GM23248 (cell line): ENCODE results near the gene CTNNA2. TPM values are rescaled to one million over a fixed set of nuclear protein-coding genes. Genes with fewer than 3 reads are reported as not detected.
"Not testable (repeated sequence)": the region's sequence is repeated elsewhere in the genome, so short reads cannot be mapped to it uniquely, and the experiment has no call there.

Source experiments
- DNase-seq: peaks from one replicate; pipeline ENCODE4 v3.0.0-alpha.2; 2015
- H2AFZ ChIP-seq: fragments of 200-600 bp; sonication (generic); 2 replicates; pipeline ENCODE4 v1.6.1; 2016; ENCODE audit warnings: antibody characterized with exemption
- H3F3A ChIP-seq: fragments of 200-600 bp; sonication (generic); 2 replicates; pipeline ENCODE4 v1.6.1; 2016; ENCODE audit warnings: mild to moderate bottlenecking, antibody characterized with exemption, mixed run types; ENCODE audit not compliant: insufficient read depth
- H3K27ac ChIP-seq: fragments of 200-600 bp; sonication (generic); 2 replicates; pipeline ENCODE4 v1.5.1; 2016; ENCODE audit warnings: mild to moderate bottlenecking
- H3K27me3 ChIP-seq: fragments of 200-600 bp; sonication (generic); replicated peaks from 2 replicates; pipeline ENCODE4 v1.6.1; 2016; ENCODE audit warnings: mild to moderate bottlenecking; ENCODE audit not compliant: insufficient read depth
- H3K36me3 ChIP-seq: fragments of 200-600 bp; sonication (generic); 2 replicates; pipeline ENCODE4 v1.6.1; 2016; ENCODE audit warnings: low read depth, mild to moderate bottlenecking
- H3K4me1 ChIP-seq: fragments of 200-600 bp; sonication (generic); 2 replicates; pipeline ENCODE4 v1.6.1; 2016; ENCODE audit warnings: mild to moderate bottlenecking; ENCODE audit not compliant: insufficient read depth
- H3K4me2 ChIP-seq: fragments of 200-600 bp; sonication (generic); one replicate; pipeline ENCODE4 v1.6.1; 2016; ENCODE audit warnings: mild to moderate bottlenecking; ENCODE audit not compliant: unreplicated experiment
- H3K4me3 ChIP-seq: fragments of 200-600 bp; sonication (generic); 2 replicates; pipeline ENCODE4 v1.5.1; 2016; ENCODE audit warnings: mild to moderate bottlenecking
- H3K79me2 ChIP-seq: fragments of 200-600 bp; sonication (generic); 2 replicates; pipeline ENCODE4 v1.6.1; 2016; ENCODE audit warnings: mild to moderate bottlenecking; ENCODE audit not compliant: insufficient read depth
- H3K9ac ChIP-seq: fragments of 200-600 bp; sonication (generic); 2 replicates; pipeline ENCODE4 v1.6.1; 2016; ENCODE audit warnings: mild to moderate bottlenecking
- H3K9me2 ChIP-seq: fragments of 200-600 bp; sonication (generic); 2 replicates; pipeline ENCODE4 v1.6.1; 2016; ENCODE audit warnings: mixed run types, mild to moderate bottlenecking, moderate library complexity; ENCODE audit not compliant: insufficient read depth
- H3K9me3 ChIP-seq: fragments of 200-600 bp; sonication (generic); one replicate; pipeline ENCODE4 v1.6.1; 2017; ENCODE audit warnings: low read depth
- H4K20me1 ChIP-seq: fragments of 200-600 bp; sonication (generic); 2 replicates; pipeline ENCODE4 v1.6.0; 2016; ENCODE audit not compliant: insufficient read depth
- EZH2 ChIP-seq: fragments of 200-600 bp; sonication (generic); IDR thresholded peaks from 2 replicates; pipeline ENCODE4 v1.6.1; 2018; ENCODE audit warnings: antibody characterized with exemption, mild to moderate bottlenecking; ENCODE audit not compliant: insufficient read depth, poor library complexity, severe bottlenecking
- EZH2phosphoT487 ChIP-seq: fragments of 200-600 bp; sonication (generic); IDR thresholded peaks from 2 replicates; pipeline ENCODE4 v1.6.1; 2018; ENCODE audit warnings: antibody characterized with exemption, moderate library complexity, mild to moderate bottlenecking, low read depth; ENCODE audit not compliant: insufficient read depth
- WGBS, 2 experiments: methylation state at CpG; one replicate each; pipeline ENCODE4 v1.1.6; 2015 to 2017; ENCODE audit warnings: low lambda C conversion rate in 2 of 2, low coverage in 1 of 2; ENCODE audit errors: missing lambda C conversion rate in 2 of 2; 5-methylcytosine and 5-hydroxymethylcytosine counted together
- in situ Hi-C: fragments of 300-500 bp; cut with MboI; formaldehyde crosslinking; loops from 2 replicates; pipeline ENCODE4 v1.15.0; 2020
- polyA plus RNA-seq: library from polyadenylated mRNA; unstranded; fragments of >200 nt; fragmentation: Nextera tagmentation; extraction: Ambion mirVana; gene quantifications from 2 replicates; pipeline ENCODE4 v1.2.1, GENCODE V29; 2016
- total RNA-seq: library from RNA; depleted of rRNA; stranded (reverse); fragments of >200 nt; shearing (Covaris generic); gene quantifications from 2 replicates; pipeline ENCODE4 v1.2.3, GENCODE V29; 2014

Gene CTNNA2
- total and polyA plus RNA-seq, 2 experiments from 2014 or later = not detected

DNA sequence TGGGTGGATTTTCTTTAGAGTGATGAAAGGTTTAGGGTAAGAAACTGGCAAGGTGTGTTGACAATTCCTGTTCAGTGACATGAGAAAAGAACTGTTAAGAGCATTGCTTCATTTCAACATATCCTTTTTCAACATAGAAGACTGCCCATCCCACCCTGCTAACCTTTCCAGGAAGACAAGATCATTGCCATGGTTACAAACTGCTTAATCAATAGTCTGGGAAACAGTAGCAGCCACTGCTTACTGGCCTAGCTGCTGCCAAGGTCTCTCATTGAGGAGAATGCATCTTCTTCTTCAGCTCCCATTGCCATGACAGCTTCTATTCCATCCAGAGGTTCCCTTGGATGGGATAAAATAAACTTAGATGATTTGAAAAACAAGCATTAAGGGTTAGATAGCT, 579.6 kb downstream of the CTNNA2 start:
- H3K9me2 ChIP-seq = no peaks in the 10 kb centered on the region
- H3K4me1 ChIP-seq = no peaks in the 10 kb centered on the region
- no peaks in the 10 kb centered on the region for H4K20me1 ChIP-seq
- no peaks in the 10 kb centered on the region for H3K27me3 ChIP-seq
- in situ Hi-C loops = no loop called here
- no peak overlapping the region for H3K9ac ChIP-seq
- no peak for DNase-seq
- H3K4me3 ChIP-seq = no peak overlapping the region
- no peak overlapping the region for H2AFZ ChIP-seq
- H3K9me3 ChIP-seq = no peaks in the 10 kb centered on the region
- TF ChIP-seq EZH2 = no peak
- no peak for TF ChIP-seq EZH2phosphoT487
- no peaks in the 10 kb centered on the region for H3K79me2 ChIP-seq
- no peak overlapping the region for H3K27ac ChIP-seq
- no peaks in the 10 kb centered on the region for H3K36me3 ChIP-seq
- H3F3A ChIP-seq = 0 out of 2 replicates have a peak, but pooled peaks cover 1% of the 10 kb centered on the region
- no peak overlapping the region for H3K4me2 ChIP-seq

DNA sequence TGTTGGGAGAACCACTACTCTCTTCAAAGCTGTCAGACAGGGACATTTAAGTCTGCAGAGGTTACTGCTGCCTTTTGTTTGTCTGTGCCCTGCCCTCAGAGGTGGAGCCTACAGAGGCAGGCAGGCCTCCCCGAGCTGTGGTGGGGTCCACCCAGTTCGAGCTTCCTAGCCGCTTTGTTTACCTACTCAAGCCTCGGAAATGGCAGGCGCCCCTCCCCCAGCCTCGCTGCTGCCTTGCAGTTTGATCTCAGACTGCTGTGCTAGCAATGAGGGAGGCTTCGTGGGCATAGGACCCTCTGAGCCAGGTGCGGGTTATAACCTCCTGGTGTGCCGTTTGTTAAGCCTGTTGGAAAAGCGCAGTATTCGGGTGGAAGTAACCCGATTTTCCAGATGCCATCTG, 585.7 kb downstream of the CTNNA2 start:
- H3K4me2 ChIP-seq, in situ Hi-C loops, H3F3A ChIP-seq, H3K79me2 ChIP-seq, DNase-seq, H4K20me1 ChIP-seq, H2AFZ ChIP-seq, H3K4me3 ChIP-seq, H3K9me3 ChIP-seq, H3K9ac ChIP-seq, H3K27me3 ChIP-seq, H3K9me2 ChIP-seq, H3K36me3 ChIP-seq, H3K27ac ChIP-seq: not testable (repeated sequence)
- WGBS, 2 experiments = 67 to 74% methylated on average over 12 of the region's 12 CpGs
- peaks cover 11% of the 10 kb centered on the region for H3K4me1 ChIP-seq

DNA sequence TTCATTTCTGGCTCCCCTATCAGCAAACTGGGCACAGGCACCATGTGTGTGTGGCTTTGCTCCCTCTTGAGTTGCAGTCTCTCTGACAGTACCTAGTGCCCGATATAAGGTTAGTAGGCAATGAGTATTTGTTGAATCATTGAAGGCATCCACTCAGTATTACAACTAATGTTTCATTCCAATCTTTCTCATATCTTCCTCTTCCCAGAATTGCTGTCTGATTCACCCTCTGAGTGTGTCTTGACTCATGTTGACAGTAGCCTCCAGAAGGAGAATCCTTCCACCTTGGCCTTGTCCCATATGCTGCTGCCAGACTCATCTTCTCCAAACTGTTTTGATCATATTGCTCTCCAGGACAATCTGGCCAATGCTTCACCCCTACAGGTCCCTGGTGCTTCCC, 589.2 kb downstream of the CTNNA2 start:
- Histone ChIP-seq H4K20me1 (no peaks in the 10 kb centered on the region), H3K27me3 (no peaks in the 10 kb centered on the region), H3K4me3 (no peak overlapping the region), H3K9ac (no peak overlapping the region), H2AFZ (no peak overlapping the region), H3K4me2 (peak overlapping the region; percentile 11), H3K9me3 (no peaks in the 10 kb centered on the region), H3K27ac (peak overlapping the region; percentile 33), H3K9me2 (no peaks in the 10 kb centered on the region), H3K4me1 (peaks cover 23% of the 10 kb centered on the region), H3K79me2 (no peaks in the 10 kb centered on the region), H3K36me3 (no peaks in the 10 kb centered on the region), H3F3A (peaks cover 9% of the 10 kb centered on the region; the same call in 1 of the 2 replicates)
- in situ Hi-C loops = no loop called here
- no peak for TF ChIP-seq EZH2
- no peak for TF ChIP-seq EZH2phosphoT487
- DNase-seq = peak; percentile 90
- 0% methylated on average over 1 of the region's 1 CpG for WGBS, 2 experiments

DNA sequence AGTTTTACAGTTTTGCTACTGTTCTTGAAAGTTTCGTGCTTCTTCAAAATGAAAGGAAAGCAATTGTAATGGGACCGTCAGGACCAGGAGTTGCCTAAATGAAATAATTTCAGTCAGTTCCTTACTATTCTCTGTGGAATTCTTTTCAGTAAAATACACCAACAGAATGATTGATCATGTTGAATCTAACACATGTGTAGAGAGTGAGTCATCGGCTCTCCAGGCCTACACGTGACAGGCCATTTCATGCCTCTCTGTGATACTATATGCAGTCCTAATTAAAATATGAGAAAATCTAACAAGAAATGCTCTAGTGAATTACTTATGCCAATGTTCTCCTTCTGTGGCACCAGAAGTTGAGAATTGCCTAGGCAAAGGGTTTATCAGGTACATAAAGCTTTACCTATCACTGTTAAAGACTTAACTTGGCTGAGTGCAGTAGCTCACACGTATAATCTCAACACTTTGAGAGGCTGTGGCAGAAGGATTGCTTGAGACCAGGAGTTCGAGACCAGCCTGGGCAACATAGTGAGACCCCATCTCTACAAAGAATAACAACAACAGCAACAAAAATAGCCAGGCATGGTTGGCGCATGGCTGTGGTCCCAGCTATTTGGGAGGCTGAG, 592.3 kb downstream of the CTNNA2 start:
- H4K20me1 ChIP-seq = no peaks in the 10 kb centered on the region
- no peaks in the 10 kb centered on the region for H3K79me2 ChIP-seq
- H3K27me3 ChIP-seq = no peaks in the 10 kb centered on the region
- H3K4me3 ChIP-seq = peak overlapping the region; percentile 41
- peaks cover 23% of the 10 kb centered on the region for H3K4me1 ChIP-seq
- no peaks in the 10 kb centered on the region for H3K9me2 ChIP-seq
- peak overlapping the region; percentile 35 for H3K4me2 ChIP-seq
- TF ChIP-seq EZH2 = no peak
- TF ChIP-seq EZH2phosphoT487 = no peak
- peaks cover 9% of the 10 kb centered on the region; the same call in 1 of the 2 replicates for H3F3A ChIP-seq
- no peaks in the 10 kb centered on the region for H3K9me3 ChIP-seq
- WGBS, 2 experiments = 28 to 29% methylated on average over 7 of the region's 7 CpGs
- no peaks in the 10 kb centered on the region for H3K36me3 ChIP-seq
- no peak overlapping the region for H3K9ac ChIP-seq
- no peak overlapping the region for H2AFZ ChIP-seq
- in situ Hi-C loops = no loop called here
- H3K27ac ChIP-seq = 0 out of 2 replicates have a peak overlapping the region, but pooled peaks have one; percentile 3
- peak; percentile 66 for DNase-seq

DNA sequence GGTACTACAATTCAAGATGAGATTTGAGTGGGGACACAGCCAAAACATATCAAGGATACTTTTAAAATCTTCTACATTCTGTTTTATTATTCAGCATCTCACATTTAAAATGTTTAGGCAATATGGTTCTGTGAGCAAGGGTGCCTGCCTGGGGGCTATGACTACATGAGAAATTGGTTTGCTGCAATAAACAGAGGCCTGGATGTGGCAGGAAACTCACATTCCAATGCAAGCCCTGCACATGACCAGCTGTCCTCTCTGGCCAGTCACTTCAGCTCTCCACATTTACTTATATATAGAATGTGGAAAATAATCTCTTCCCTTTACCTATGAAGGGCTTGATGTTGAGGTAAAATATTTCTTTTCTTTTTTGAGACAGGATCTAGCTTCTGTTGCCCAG, 598.3 kb downstream of the CTNNA2 start:
- Histone ChIP-seq H3K79me2 (no peaks in the 10 kb centered on the region), H4K20me1 (no peaks in the 10 kb centered on the region), H3K36me3 (no peaks in the 10 kb centered on the region), H3F3A (no peaks in the 10 kb centered on the region), H3K9ac (no peak overlapping the region), H3K4me1 (no peaks in the 10 kb centered on the region), H3K9me3 (no peaks in the 10 kb centered on the region), H3K4me3 (no peak overlapping the region), H2AFZ (no peak overlapping the region), H3K4me2 (no peak overlapping the region), H3K9me2 (no peaks in the 10 kb centered on the region), H3K27ac (no peak overlapping the region), H3K27me3 (no peaks in the 10 kb centered on the region)
- DNase-seq = peak; percentile 11
- in situ Hi-C loops = no loop called here
- no peak for TF ChIP-seq EZH2phosphoT487
- TF ChIP-seq EZH2 = no peak
